HG02884 (cell line): Measurements from ENCODE around the gene GFPT1.
A peak's percentile ranks its signal among the peaks of the same experiment; 100 is the strongest.
"Not testable (repeated sequence)": the region's sequence is repeated elsewhere in the genome, so short reads cannot be mapped to it uniquely, and the experiment has no call there.

Experiments
- ATAC-seq: cut with Tn5 transposase; IDR thresholded peaks from one replicate; pipeline ENCODE4 v1.9.1; 2021; ENCODE audit warnings: mild to moderate bottlenecking, moderate library complexity; ENCODE audit not compliant: unreplicated experiment

Gene GFPT1

GRCh38 chr2:69386789-69387734 lies at the start of gene GFPT1:
Gene GFPT1, minus strand, starts transcription at chr2:69387227. Its CDS starts 156 bp downstream, at chr2:69387071.
- ATAC-seq, result peak; percentile 84

GRCh38 chr2:69436596-69436937 lies 49.5 kb upstream of the GFPT1 start:
- ATAC-seq, result no peak

GRCh38 chr2:69434753-69435152 lies 47.7 kb upstream of the GFPT1 start:
- ATAC-seq, result no peak

- no peak for ATAC-seq
These were observed 42.6 kb upstream of the GFPT1 start for GRCh38 chr2:69429491-69430183.

- no peak for ATAC-seq
These were observed 42.0 kb upstream of the GFPT1 start for GRCh38 chr2:69428981-69429380.

GRCh38 chr2:69424419-69424818 lies 37.4 kb upstream of the GFPT1 start:
- ATAC-seq, result no peak

- ATAC-seq, result no peak
These were observed 35.2 kb upstream of the GFPT1 start for GRCh38 chr2:69422198-69422597.

- not testable (repeated sequence) for ATAC-seq
These were observed 32.1 kb upstream of the GFPT1 start for GRCh38 chr2:69419111-69419510.

- no peak for ATAC-seq
These were observed 29.1 kb upstream of the GFPT1 start for GRCh38 chr2:69416147-69416546.

- ATAC-seq, result no peak
These were observed 24.1 kb upstream of the GFPT1 start for GRCh38 chr2:69411120-69411519.

- no peak for ATAC-seq
These were observed 18.3 kb upstream of the GFPT1 start for GRCh38 chr2:69405306-69405705.

GRCh38 chr2:69400121-69400520 lies 13.1 kb upstream of the GFPT1 start:
- no peak for ATAC-seq

GRCh38 chr2:69397234-69397633 lies 10.2 kb upstream of the GFPT1 start:
- no peak for ATAC-seq

GRCh38 chr2:69395866-69396265 lies 8.8 kb upstream of the GFPT1 start:
- ATAC-seq, result no peak

- ATAC-seq, result no peak
These were observed 6.9 kb upstream of the GFPT1 start for GRCh38 chr2:69393963-69394362.

GRCh38 chr2:69390471-69390870 lies 3.4 kb upstream of the GFPT1 start:
- ATAC-seq, result no peak

- no peak for ATAC-seq
These were observed 3.0 kb upstream of the GFPT1 start for GRCh38 chr2:69390001-69390400.

- ATAC-seq, result no peak
These were observed 2.2 kb upstream of the GFPT1 start for GRCh38 chr2:69389271-69389670.

- ATAC-seq, result no peak
These were observed 899 bp upstream of the GFPT1 start for GRCh38 chr2:69387770-69388481.

GRCh38 chr2:69386360-69386759 lies 667 bp downstream of the GFPT1 start:
- ATAC-seq, result no peak

- ATAC-seq, result no peak
These were observed 1.4 kb downstream of the GFPT1 start for GRCh38 chr2:69385443-69386151.
